Ovary (tissue), 3 donors: ENCODE measurements around the gene GARNL3.

Experiments used
- CTCF ChIP-seq, 3 donors: fragments of 450-650 bp in 2 of 3; fragments of 200-600 bp in 1 of 3; IDR thresholded peaks; one replicate each; pipeline versions ENCODE4 v1.5.1 to v1.8.0; 2016 to 2022; ENCODE audit warnings: antibody characterized with exemption in 3 of 3, mild to moderate bottlenecking in 1 of 3
- EP300 ChIP-seq: sonication (generic); formaldehyde crosslinking; IDR thresholded peaks from one replicate; pipeline ENCODE4 v1.6.1; 2017; ENCODE audit warnings: antibody characterized with exemption
- POLR2A ChIP-seq: fragments of 450-650 bp; IDR thresholded peaks from one replicate; pipeline ENCODE4 v1.6.1; 2017; ENCODE audit warnings: antibody characterized with exemption, mild to moderate bottlenecking, moderate library complexity
- donor health status: DM: no; HTN: no; CAD: no.

- no peak for TF ChIP-seq POLR2A
- TF ChIP-seq CTCF (IDR thresholded peaks at IDR 0.05), result no peak
- no peak for TF ChIP-seq EP300
These were observed 29.2 kb downstream of the GARNL3 start for GRCh38 chr9:127293767-127294166.
